K562 (cell line): Measurements from ENCODE around the gene HSPA4L. TPM values are rescaled to one million over a fixed set of nuclear protein-coding genes. Genes with fewer than 3 reads are reported as not detected.

Source experiments
- ATF2 ChIP-seq: sonication (generic); formaldehyde crosslinking; IDR thresholded peaks from 2 replicates; pipeline ENCODE4 v1.8.1; 2022; ENCODE audit warnings: missing genetic modification reagents
- BCOR ChIP-seq: fragments of 450-650 bp; IDR thresholded peaks from 2 replicates; pipeline ENCODE4 v1.6.1; 2016
- BRD9 ChIP-seq: fragments of 450-650 bp; IDR thresholded peaks from 2 replicates; pipeline ENCODE4 v1.6.1; 2018; ENCODE audit warnings: low read depth; ENCODE audit not compliant: partially characterized antibody
- CTBP1 ChIP-seq: fragments of 450-650 bp; IDR thresholded peaks from 2 replicates; pipeline ENCODE4 v1.6.1; 2016; ENCODE audit warnings: borderline replicate concordance
- ELK3 ChIP-seq: fragments of 450-650 bp; formaldehyde crosslinking; IDR thresholded peaks from 2 replicates; pipeline ENCODE4 v1.4.0; 2020; ENCODE audit warnings: mild to moderate bottlenecking
- EP300 ChIP-seq: IDR thresholded peaks from 2 replicates; pipeline ENCODE4 v1.6.1; 2012; ENCODE audit warnings: low read length, improper control_type of control experiment
- GTF3C2 ChIP-seq: IDR thresholded peaks from 3 replicates; pipeline ENCODE4 v1.6.1; 2011; ENCODE audit warnings: borderline replicate concordance, mild to moderate bottlenecking, moderate library complexity; ENCODE audit not compliant: insufficient read length; ENCODE audit errors: extremely low read depth
- IRF9 ChIP-seq: fragments of 450-650 bp; IDR thresholded peaks from 2 replicates; pipeline ENCODE4 v1.6.1; 2016; ENCODE audit warnings: missing biosample characterization, missing genetic modification characterization
- MEIS2 ChIP-seq: fragments of 450-650 bp; IDR thresholded peaks from 2 replicates; pipeline ENCODE4 v1.6.1; 2014; ENCODE audit warnings: mild to moderate bottlenecking; ENCODE audit not compliant: partially characterized antibody
- POLR2B ChIP-seq: fragments of 450-650 bp; IDR thresholded peaks from 2 replicates; pipeline ENCODE4 v1.6.1; 2018; ENCODE audit warnings: low read depth; ENCODE audit not compliant: partially characterized antibody
- RAD51 ChIP-seq: fragments of 450-650 bp; IDR thresholded peaks from 2 replicates; pipeline ENCODE4 v1.7.1; 2016; ENCODE audit warnings: low read depth, mild to moderate bottlenecking, borderline replicate concordance
- YY1 ChIP-seq, 3 experiments: IDR thresholded peaks; 2 replicates each; pipeline ENCODE4 v1.6.1; 2011; ENCODE audit warnings: low read length in 2 of 3, mild to moderate bottlenecking in 2 of 3, moderate library complexity in 2 of 3, borderline replicate concordance in 1 of 3, control low read depth in 1 of 3, low read depth in 1 of 3; ENCODE audit not compliant: insufficient read depth in 3 of 3, insufficient replicate concordance in 2 of 3, control insufficient read depth in 1 of 3, insufficient read length in 1 of 3; ENCODE audit errors: extremely low read depth in 1 of 3
- ZNF174 ChIP-seq: fragments of 250-450 bp; sonication (Bioruptor Pico); IDR thresholded peaks from 2 replicates; pipeline ENCODE4 v1.4.0; 2020; ENCODE audit warnings: mild to moderate bottlenecking
- ZNF609 ChIP-seq: sonication (generic); formaldehyde crosslinking; IDR thresholded peaks from 2 replicates; pipeline ENCODE4 v1.8.1; 2023; ENCODE audit warnings: missing genetic modification reagents, mild to moderate bottlenecking, borderline replicate concordance
- polyA plus RNA-seq, 8 experiments: library from polyadenylated mRNA; depleted of rRNA in 4 of 8; stranded (reverse) in 5 of 8; unstranded in 3 of 8; fragments of >200 nt; fragmentation: Nextera tagmentation in 2 of 8; fragmentation: Illumina TruSeq in 1 of 8; extraction: Ambion mirVana in 2 of 8; extraction: Trizol in 1 of 8; gene quantifications; 2 replicates each; pipeline versions ENCODE4 v1.2.1 to v1.2.3, GENCODE V29; 2011 to 2014; ENCODE audit warnings: inconsistent platforms in 1 of 8, missing spikeins in 1 of 8
- total RNA-seq, 7 experiments: library from RNA; depleted of rRNA in 6 of 7; stranded (reverse); fragments of >200 nt in 6 of 7; fragmentation: Illumina TruSeq in 2 of 7; extraction: Trizol in 2 of 7; gene quantifications; 2 replicates each; pipeline versions ENCODE4 v1.2.1 to v1.2.3, GENCODE V29; 2011 to 2021; ENCODE audit warnings: low replicate concordance in 1 of 7

Gene HSPA4L
- total and polyA plus RNA-seq, 9 of the 15 experiments (the other 6 are each of a cell fraction or from before 2014, with no cell fraction given), result 12.3 to 37.0 (median 21.7) TPM

- TF ChIP-seq ZNF609 (CRISPR knock-in tag) (no peak), YY1 (IDR thresholded peaks at IDR 0.05; ENCODE audit: borderline replicate concordance in 1 of 3, control insufficient read depth in 1 of 3, extremely low read depth in 1 of 3, insufficient read depth in 3 of 3, insufficient read length in 1 of 3, insufficient replicate concordance in 2 of 3, low read depth in 1 of 3, low read length in 2 of 3) (peak; percentile 64 to 94 (median 89)), BCOR (no peak), BRD9 (peak; percentile 70), ZNF174 (CRISPR knock-in tag) (no peak), MEIS2 (peak; percentile 89), EP300 (peak; percentile 16; the same call in 1 of the 2 replicates), ELK3 (no peak), POLR2B (peak; percentile 85), RAD51 (no peak), CTBP1 (peak; percentile 81), GTF3C2 (no peak), IRF9 (tag) (no peak), ATF2 (CRISPR knock-in tag) (no peak)
Measured at GRCh38 chr4:127880763-127881562, 98.8 kb downstream of the HSPA4L start, which contains the start of gene PLK4 (continued).
